COR-L47 (cell line): Measurements from ENCODE around the gene MAZ.

Experiments used
- DNase-seq: peaks from one replicate; lab custom pipeline; 2025; lab: John Stamatoyannopoulos, UW

MAZ gene

GRCh38 chr16:29809850-29810698 is 3.7 kb downstream of the MAZ start:
- no peak for DNase-seq

- DNase-seq = no peak
Measured at GRCh38 chr16:29810699-29811169, 4.4 kb downstream of the MAZ start.

GRCh38 chr16:29811170-29811895 is 5.0 kb downstream of the MAZ start:
- DNase-seq = peak; percentile 89

- DNase-seq = peak; percentile 75
Measured at GRCh38 chr16:29811896-29812665, 5.8 kb downstream of the MAZ start, which contains the start of gene PRRT2. Gene PRRT2, plus strand, starts transcription at chr16:29812193. Its CDS starts 862 bp downstream, at chr16:29813055.

GRCh38 chr16:29812754-29813643 is 6.7 kb downstream of the MAZ start:
- DNase-seq = no peak

- no peak for DNase-seq
Measured at GRCh38 chr16:29813644-29814562, 7.6 kb downstream of the MAZ start.

GRCh38 chr16:29814592-29814991 is 8.3 kb downstream of the MAZ start:
- DNase-seq = no peak

- DNase-seq = peak; percentile 78
Measured at GRCh38 chr16:29815032-29815721, 8.8 kb downstream of the MAZ start.

- peak; percentile 99 for DNase-seq
Measured at GRCh38 chr16:29815793-29816693, 9.7 kb downstream of the MAZ start, which contains the start of gene PAGR1. Gene PAGR1, plus strand, starts transcription at chr16:29816152. Its CDS starts 374 bp downstream, at chr16:29816526.

- DNase-seq = peak; percentile 52
Measured at GRCh38 chr16:29816694-29817441, 10.5 kb downstream of the MAZ start.

- no peak for DNase-seq
Measured at GRCh38 chr16:29818082-29818481, 11.8 kb downstream of the MAZ start.

GRCh38 chr16:29819506-29819905 is 13.2 kb downstream of the MAZ start:
- no peak for DNase-seq

- no peak for DNase-seq
Measured at GRCh38 chr16:29820271-29820701, 14.0 kb downstream of the MAZ start, which contains the start of gene MVP. Gene MVP, plus strand, starts transcription at chr16:29820462. Its CDS starts 10,088 bp downstream, at chr16:29830550.

- DNase-seq = no peak
Measured at GRCh38 chr16:29820730-29821642, 14.7 kb downstream of the MAZ start.

GRCh38 chr16:29821643-29822115 is 15.3 kb downstream of the MAZ start:
- DNase-seq = no peak

GRCh38 chr16:29824589-29825144 is 18.3 kb downstream of the MAZ start:
- no peak for DNase-seq
